Activated T-cell treated with anti-CD3 and anti-CD28 coated beads for 1 hour (primary cell): Measurements from ENCODE around the gene SLC23A2.
"Not testable (repeated sequence)": the region's sequence is repeated elsewhere in the genome, so short reads cannot be mapped to it uniquely, and the experiment has no call there.

Source experiments
- DNase-seq: peaks from one replicate; pipeline ENCODE4 v3.0.0-alpha.2; 2020; ENCODE audit warnings: low read depth

Gene SLC23A2

GRCh38 chr20:5005326-5005725 is 4.0 kb upstream of the SLC23A2 start:
- DNase-seq = no peak

- DNase-seq = not testable (repeated sequence)
Observed at GRCh38 chr20:5004825-5005224, 3.5 kb upstream of the SLC23A2 start.

DNA sequence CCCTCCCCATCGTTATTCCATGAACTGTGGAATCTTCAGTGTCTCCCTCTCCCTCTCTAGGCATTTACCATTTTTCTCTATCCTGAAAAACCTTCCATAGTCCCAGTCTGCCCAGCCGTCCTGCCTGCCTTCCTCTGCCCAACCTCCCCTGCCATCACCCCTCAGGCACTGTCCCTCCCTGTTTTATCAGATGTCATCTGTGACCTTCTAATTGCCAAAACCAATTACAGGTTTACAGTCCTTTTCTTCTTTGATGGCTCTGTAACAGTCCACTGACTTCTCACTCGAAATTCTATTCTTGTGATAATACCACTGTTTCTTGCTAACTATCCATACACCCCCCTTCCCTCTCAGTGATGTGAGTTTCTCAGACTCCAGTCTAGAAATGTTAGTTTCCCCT is 2.3 kb upstream of the SLC23A2 start:
- DNase-seq = no peak

GRCh38 chr20:5002077-5002413 is 735 bp upstream of the SLC23A2 start:
- no peak for DNase-seq

- DNase-seq = no peak
Observed at GRCh38 chr20:5000263-5001173, 792 bp downstream of the SLC23A2 start.

DNA sequence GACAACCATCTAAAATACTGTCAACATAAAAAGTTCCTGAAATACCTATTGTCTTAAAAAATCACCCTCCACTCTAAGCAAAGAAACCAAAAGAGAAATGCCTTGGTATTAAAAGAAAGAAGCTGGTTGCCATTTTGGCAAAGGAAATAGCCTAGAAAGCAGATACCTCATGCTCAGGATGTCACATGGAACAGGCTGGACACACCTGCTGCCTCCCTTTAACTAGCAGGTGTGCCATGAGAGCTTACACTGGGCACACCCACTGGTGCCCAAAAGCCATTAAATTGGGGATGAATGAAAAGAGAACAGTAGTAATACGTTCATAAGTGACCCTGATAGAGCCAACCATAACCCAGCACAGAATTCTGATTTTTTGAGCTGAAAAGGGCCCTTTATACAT is 1.5 kb downstream of the SLC23A2 start:
- DNase-seq = no peak

DNA sequence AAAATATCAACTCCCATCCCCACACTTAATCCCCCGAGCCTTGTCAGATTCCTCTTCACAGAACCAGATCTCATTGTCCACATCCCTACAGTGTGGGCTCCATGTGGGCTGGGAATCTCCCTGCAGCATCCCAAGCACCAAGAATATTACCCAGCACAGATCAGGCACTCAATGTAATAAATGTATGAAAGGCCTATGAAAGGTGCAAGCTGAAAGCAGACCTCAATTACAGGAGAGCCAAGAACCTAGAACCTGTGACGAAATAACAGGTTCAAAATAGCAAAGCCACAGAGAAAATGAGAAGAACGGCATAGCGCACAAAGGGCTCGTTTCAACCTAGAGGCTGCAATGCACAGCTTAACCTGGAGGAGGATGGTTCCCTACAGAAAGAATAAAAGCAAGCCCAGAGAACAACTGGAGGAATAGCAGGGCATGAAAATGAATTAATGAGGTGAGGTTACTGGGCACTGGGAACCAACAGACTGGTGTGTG is 3.1 kb downstream of the SLC23A2 start:
- DNase-seq = no peak

DNA sequence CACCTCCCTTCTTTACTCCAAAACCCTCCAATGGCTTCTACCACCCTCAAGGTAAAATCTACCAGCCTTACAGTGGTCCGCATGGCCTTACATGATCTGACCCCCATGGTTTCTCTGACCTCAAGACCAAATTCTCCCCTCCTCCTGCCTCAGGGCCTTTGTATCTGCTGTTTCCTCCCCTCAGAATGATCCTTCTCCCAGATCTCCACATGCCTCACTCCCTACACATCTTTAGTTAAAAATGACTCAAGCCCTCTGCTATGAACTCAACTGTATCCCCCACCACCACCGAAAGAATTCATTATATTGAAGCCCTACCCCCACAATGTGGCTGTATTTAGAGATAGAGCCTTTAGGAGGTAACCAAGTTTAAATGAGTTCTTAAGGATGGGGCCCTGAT is 4.1 kb downstream of the SLC23A2 start:
- no peak for DNase-seq

GRCh38 chr20:4989570-4989969 is 11.7 kb downstream of the SLC23A2 start:
- no peak for DNase-seq

DNA sequence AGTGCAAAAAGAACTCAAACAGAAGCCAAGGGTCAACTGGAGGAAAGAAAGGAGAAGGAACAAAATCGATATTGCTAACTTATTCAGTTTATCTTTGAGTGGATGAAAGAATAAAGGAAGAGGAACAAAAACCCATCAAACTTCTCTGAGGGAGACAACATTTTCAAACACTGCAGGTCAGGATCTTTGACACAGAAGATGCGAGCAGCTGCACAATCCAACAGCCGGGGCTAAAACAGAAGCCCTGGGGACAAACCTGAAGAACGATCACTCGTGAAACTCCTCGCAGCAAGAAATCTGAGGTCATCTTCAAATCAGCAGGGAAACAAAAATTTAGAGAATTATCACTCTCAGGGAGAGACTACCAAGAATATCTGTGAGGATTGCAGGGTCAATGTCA is 14.2 kb downstream of the SLC23A2 start:
- no peak for DNase-seq

- no peak for DNase-seq
Observed at GRCh38 chr20:4985658-4986057, 15.7 kb downstream of the SLC23A2 start.

DNA sequence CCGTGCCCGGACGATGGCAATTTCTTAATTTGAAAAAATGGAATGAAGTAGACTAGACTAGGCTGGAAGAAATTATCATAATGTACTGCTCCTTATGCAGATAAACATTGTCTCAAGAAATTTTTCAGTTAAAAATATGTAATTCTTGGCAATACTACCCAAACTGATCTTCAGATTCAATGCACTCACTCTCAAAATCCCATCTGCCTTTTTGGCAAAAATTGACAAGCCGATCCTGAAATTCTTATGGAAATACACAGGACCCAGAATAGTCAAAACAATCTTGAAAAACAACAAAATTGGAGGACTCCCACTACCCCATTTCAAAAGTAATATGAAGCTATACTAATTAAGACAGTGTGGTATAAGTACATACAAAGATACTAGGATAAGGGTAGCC is 19.0 kb downstream of the SLC23A2 start:
- DNase-seq = no peak

GRCh38 chr20:4979841-4980410 is 21.4 kb downstream of the SLC23A2 start:
- no peak for DNase-seq

DNA sequence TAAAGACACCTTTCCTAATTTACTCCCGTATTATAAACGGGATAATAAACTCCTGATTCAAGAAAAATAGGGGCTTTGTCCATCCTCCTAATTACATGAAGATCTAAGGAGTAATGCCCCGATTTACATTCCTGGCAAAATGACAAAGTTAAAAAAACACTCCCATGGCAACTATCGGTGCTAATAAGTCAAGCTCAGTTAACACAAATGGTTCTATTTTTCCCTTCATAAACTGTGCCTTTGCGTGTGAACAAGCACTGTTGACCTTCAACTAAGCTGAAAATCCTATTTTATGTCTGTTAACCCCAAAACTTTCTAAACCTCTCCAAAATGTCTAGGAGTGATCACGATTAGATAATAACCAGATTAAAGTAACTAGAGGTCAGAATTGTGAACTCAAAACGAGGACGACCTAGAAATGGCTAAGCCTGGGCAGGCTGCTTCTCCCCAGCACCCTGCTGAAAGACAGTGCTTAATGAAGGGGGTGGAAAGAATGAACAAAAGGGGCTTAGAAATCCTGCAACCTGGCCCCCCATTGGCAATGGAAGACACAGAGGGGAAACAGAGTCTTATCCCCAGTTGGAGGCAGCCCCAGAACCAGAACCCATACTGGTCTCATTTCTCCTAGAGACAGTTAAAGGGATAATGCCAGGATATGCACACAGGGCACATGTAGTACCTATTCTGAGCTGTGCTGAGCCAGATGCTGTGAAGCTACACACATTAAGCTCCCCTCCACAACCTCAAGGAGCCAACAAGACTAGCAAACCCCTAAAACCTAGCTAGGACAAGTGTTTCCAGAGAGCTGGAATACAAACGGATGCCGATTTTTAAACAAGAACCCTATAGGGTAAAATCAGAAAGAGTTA is 23.0 kb downstream of the SLC23A2 start:
- DNase-seq = no peak

GRCh38 chr20:4976014-4976413 is 25.3 kb downstream of the SLC23A2 start:
- DNase-seq = not testable (repeated sequence)

- no peak for DNase-seq
Observed at GRCh38 chr20:4973330-4974097, 27.8 kb downstream of the SLC23A2 start.

DNA sequence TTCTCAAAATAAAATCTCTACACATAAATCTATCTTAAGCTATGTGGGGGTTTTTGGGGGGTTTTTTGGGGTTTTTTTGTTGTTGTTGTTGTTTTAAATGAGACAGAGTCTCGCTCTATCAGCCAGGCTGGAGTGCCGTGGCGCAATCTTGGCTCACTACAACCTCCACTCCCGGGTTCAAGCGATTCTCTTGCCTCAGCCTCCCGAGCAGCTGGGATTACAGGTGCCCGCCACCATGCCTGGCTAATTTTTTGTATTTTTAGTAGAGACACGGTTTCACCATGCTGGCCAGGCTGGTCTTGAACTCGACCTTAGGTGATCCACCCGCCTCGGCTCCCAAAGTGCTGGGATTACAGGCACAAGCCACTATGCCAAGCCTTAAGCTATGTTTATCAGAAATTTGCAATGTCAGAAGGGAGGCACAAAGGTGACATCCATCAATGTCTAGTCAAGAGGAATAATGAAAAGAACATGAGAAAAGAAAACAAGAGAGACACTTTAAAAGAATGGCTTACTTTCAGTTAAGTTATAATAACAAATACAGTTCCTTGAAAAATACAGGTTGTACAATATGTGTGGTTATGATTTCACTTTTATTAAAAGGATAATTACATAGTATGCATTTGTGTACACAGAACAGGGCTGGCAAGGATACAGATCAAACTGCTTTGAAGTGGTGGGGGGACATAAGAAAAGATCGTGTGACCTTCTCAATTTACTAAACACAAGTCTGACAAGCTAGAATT is 28.6 kb downstream of the SLC23A2 start:
- no peak for DNase-seq

DNA sequence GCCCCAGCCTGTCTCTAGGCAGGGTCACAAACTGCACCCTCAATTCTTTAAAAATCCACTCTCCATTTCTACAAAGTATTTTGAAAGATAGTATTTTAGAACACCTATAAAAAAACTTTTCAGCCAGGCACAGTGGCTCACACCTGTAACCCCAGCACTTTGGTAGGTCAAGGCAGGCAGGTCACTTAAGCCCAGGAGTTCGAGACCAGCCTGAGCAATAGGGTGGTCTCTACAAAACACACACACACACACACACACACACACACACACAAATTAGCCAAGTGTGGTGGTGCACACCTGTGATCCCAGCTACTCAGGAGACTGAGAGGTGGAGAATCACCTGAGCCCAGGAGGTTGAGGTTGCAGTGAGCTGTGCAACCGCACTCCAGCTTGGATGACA is 30.2 kb downstream of the SLC23A2 start:
- no peak for DNase-seq

DNA sequence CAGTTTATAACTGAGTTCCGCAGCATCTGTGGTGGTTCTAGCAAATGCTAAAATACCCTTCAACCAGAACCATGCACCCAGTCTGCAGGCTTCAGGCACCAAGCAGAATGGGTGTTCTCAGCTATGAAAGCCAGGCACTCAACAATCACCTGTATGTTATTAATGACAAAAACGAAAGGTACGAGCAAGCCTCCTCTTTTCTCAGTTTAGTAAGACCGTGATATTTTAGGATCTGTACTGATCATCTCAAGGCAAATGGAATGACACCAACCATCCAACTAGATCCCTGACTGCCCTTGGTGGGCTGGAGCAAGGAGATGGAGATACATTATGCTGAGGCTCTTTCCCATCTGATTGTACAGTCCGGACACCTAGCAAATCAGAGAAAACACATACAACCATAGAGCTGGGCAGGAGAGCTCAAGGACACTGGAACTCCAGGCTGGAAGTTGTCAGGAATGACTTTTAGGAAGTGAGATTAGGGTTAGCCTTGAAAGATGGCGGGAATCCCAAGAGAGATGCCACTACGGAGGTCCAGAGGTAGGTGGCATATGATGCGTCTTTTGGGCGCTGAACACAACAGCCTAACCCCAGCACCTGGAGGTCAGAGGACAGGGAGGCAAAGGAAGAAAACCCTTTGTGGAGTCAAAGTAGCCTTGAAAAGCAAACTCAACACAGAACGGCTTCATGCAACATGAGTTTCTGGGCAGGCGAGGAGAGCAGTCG is 33.4 kb downstream of the SLC23A2 start:
- DNase-seq = no peak
